ENCODE data around the gene ZP1. TPM values are rescaled to one million over a fixed set of nuclear protein-coding genes. Genes with fewer than 3 reads are reported as not detected.

ZP1 gene
- total RNA-seq, 3 donors from 2014 or later (not counting 1 experiment from before 2014, with no cell fraction given), result 0.35 TPM; not detected in 2

GRCh38 chr11:60840470-60841430 lies 26.6 kb upstream of the ZP1 start:
- Mint-ChIP-seq H3K9me3 (no peaks in the 10 kb centered on the region), H3K27me3 (ENCODE audit: low read depth in 2 of 2) (peaks cover 0 to under 1% of the 10 kb centered on the region in 2 donors), H3K36me3 (no peaks in the 10 kb centered on the region), H3K27ac (peak overlapping the region; percentile 91 to 92), H3K4me1 (peaks cover 39 to 48% of the 10 kb centered on the region in 2 donors), H3K4me3 (peak overlapping the region; percentile 95)
- Histone ChIP-seq H3K9me3 (ENCODE audit: control insufficient read depth, insufficient read depth, low read length) (no peaks in the 10 kb centered on the region), H3K4me1 (ENCODE audit: control insufficient read depth, insufficient read depth, low read length) (peaks cover 36% of the 10 kb centered on the region), H3K36me3 (ENCODE audit: control insufficient read depth, insufficient read depth, low read length) (no peaks in the 10 kb centered on the region), H3K27ac (ENCODE audit: low read length) (no peak overlapping the region), H3K27me3 (ENCODE audit: control insufficient read depth, insufficient read depth, low read length) (no peaks in the 10 kb centered on the region), H3K4me3 (ENCODE audit: low read length) (no peak overlapping the region)
- intact Hi-C loops (cut with micrococcal nuclease), result no loop called here
- ATAC-seq (no peak), DNase-seq (peak in 1 of 2 donors; percentile 18)
- WGBS (ENCODE audit: insufficient coverage), result 95% methylated on average over 14 of the region's 14 CpGs
- no peak for TF ChIP-seq CTCF (IDR thresholded peaks at IDR 0.05)

- Histone ChIP-seq H3K4me1 (ENCODE audit: control insufficient read depth, insufficient read depth, low read length) (peaks cover 33% of the 10 kb centered on the region), H3K27me3 (ENCODE audit: control insufficient read depth, insufficient read depth, low read length) (no peaks in the 10 kb centered on the region), H3K9me3 (ENCODE audit: control insufficient read depth, insufficient read depth, low read length) (no peaks in the 10 kb centered on the region), H3K36me3 (ENCODE audit: control insufficient read depth, insufficient read depth, low read length) (no peaks in the 10 kb centered on the region), H3K27ac (ENCODE audit: low read length) (peak within 1 kb of the TSS; percentile 73), H3K4me3 (ENCODE audit: low read length) (peak within 1 kb of the TSS; percentile 99)
- H3K27ac Mint-ChIP-seq, result peak within 1 kb of the TSS; percentile 91 to 92
- H3K4me3 Mint-ChIP-seq, result peak within 1 kb of the TSS; percentile 95
- no peak for TF ChIP-seq CTCF (IDR thresholded peaks at IDR 0.05)
- H3K27me3 Mint-ChIP-seq (ENCODE audit: low read depth in 2 of 2), result no peaks in the 10 kb centered on the region
- DNase-seq (peak; percentile 98 to 99), ATAC-seq (peak; percentile 96 to 98 (median 97))
- intact Hi-C loops (cut with micrococcal nuclease), result loop anchor here (1.0 kb wide), 1 partner anchor 73 kb away; no protein-coding TSS in a partner anchor
- peaks cover 39 to 48% of the 10 kb centered on the region in 2 donors for H3K4me1 Mint-ChIP-seq
- no peaks in the 10 kb centered on the region for H3K9me3 Mint-ChIP-seq
- H3K36me3 Mint-ChIP-seq, result no peaks in the 10 kb centered on the region
- WGBS (ENCODE audit: insufficient coverage), result under 1% methylated on average over 57 of the region's 57 CpGs
Observed at GRCh38 chr11:60841797-60842667, 25.3 kb upstream of the ZP1 start, which contains the start of gene CCDC86. CCDC86 (plus strand) TSS chr11:60842113; CDS start chr11:60842125, 12 bp downstream.

DNA sequence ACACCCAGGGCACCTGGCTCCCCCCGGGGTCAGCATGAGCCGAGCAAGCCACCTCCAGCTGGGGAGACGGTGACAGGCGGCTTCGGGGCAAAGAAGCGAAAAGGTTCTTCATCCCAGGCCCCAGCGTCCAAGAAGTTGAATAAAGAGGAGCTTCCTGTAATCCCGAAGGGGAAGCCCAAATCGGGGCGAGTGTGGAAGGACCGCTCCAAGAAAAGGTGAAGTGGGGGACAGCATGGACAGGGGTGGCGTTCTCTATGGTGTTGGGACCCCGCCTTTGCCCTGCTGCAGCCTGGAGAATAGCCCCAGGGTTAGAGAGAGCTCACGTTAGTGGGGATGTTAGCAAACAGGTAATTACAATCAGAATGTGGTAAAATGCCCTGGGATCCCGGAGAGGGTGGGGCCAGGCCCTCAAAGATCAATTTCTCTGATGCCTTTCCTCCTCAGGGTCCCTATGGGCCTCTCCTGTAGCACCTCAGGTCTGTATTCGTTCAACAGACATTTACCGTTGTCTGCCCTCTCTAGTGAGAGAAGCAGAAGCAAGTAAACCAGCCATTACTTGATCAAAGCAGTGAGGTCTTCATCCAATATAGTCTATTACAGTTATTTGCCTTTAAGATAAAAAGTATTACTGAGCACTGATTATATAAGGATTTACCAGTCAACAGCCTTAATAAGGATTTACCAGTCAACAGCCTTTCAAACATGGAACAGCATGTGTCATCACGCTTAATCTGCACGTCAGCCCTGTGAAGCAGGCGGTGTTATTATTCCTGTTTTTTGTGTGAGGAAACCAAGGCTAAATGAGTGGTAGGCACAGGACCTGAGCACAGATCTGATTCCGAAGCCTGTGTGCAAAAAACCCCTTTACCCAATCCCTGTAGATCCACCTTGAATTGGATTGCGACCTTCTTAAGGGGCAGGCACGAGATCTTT lies 24.4 kb upstream of the ZP1 start:
- H3K36me3 ChIP-seq (ENCODE audit: control insufficient read depth, insufficient read depth, low read length), result peaks cover 3% of the 10 kb centered on the region
- Mint-ChIP-seq H3K9me3 (no peaks in the 10 kb centered on the region), H3K4me3 (peak overlapping the region; percentile 95), H3K27ac (peak overlapping the region; percentile 91 to 92), H3K4me1 (peaks cover 39 to 48% of the 10 kb centered on the region in 2 donors), H3K36me3 (no peaks in the 10 kb centered on the region), H3K27me3 (ENCODE audit: low read depth in 2 of 2) (no peaks in the 10 kb centered on the region)
- WGBS (ENCODE audit: insufficient coverage), result 18% methylated on average over 23 of the region's 23 CpGs
- TF ChIP-seq CTCF (IDR thresholded peaks at IDR 0.05), result no peak
- peak overlapping the region; percentile 73 for H3K27ac ChIP-seq (ENCODE audit: low read length)
- intact Hi-C loops (cut with micrococcal nuclease), result loop anchor here (1.0 kb wide), 1 partner anchor 72 kb away; no protein-coding TSS in a partner anchor
- no peak for DNase-seq
- peak overlapping the region; percentile 99 for H3K4me3 ChIP-seq (ENCODE audit: low read length)
- peaks cover 33% of the 10 kb centered on the region for H3K4me1 ChIP-seq (ENCODE audit: control insufficient read depth, insufficient read depth, low read length)
- H3K27me3 ChIP-seq (ENCODE audit: control insufficient read depth, insufficient read depth, low read length), result no peaks in the 10 kb centered on the region
- no peak for ATAC-seq
- H3K9me3 ChIP-seq (ENCODE audit: control insufficient read depth, insufficient read depth, low read length), result no peaks in the 10 kb centered on the region

Data from natural killer cell (primary cell).